Transverse colon (tissue), 3 donors: ENCODE results near the gene BIRC7.

ENCODE experiments used
- CTCF ChIP-seq, 5 experiments: fragments of 200-600 bp in 3 of 5; fragments of 450-650 bp in 2 of 5; sonication (generic) in 3 of 5; IDR thresholded peaks; 1 replicate in 2 of 5; 2 replicates in 3 of 5; pipeline ENCODE4 v1.5.1; 2016 to 2017; ENCODE audit warnings: antibody characterized with exemption in 5 of 5, inconsistent platforms in 3 of 5, mild to moderate bottlenecking in 2 of 5, moderate library complexity in 1 of 5
- POLR2A ChIP-seq: fragments of 450-650 bp; IDR thresholded peaks from one replicate; pipeline ENCODE4 v1.6.1; 2016; ENCODE audit warnings: antibody characterized with exemption, mild to moderate bottlenecking, moderate library complexity

DNA sequence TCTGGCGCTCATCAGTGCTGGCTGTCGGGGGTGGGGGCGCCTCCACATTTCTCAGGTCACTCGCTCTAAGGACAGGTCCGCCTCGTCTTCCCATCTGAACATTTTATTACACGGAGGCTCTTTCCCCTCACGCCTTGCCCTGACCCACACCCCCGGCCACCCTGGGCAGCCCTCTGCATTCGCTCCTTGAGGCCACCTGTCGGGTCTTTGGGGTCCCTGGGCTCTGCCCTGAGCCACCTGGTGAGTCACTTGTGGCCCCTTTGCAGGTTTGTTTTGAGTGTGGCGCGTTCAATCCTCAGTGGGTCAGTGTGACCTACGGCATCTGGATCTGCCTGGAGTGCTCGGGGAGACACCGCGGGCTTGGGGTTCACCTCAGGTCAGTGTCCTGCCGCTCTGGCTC, 40.1 kb downstream of the BIRC7 start:
- TF ChIP-seq CTCF (IDR thresholded peaks at IDR 0.05) (no peak), POLR2A (no peak)
